GM15510 (cell line): ENCODE results near the gene CBX7.
A peak's percentile ranks its signal among the peaks of the same experiment; 100 is the strongest.

Experiments used
- POLR2A ChIP-seq: IDR thresholded peaks from 3 replicates; pipeline ENCODE4 v1.6.1; 2011; ENCODE audit warnings: borderline replicate concordance; ENCODE audit not compliant: insufficient read length; ENCODE audit errors: extremely low read depth

CBX7 gene

DNA sequence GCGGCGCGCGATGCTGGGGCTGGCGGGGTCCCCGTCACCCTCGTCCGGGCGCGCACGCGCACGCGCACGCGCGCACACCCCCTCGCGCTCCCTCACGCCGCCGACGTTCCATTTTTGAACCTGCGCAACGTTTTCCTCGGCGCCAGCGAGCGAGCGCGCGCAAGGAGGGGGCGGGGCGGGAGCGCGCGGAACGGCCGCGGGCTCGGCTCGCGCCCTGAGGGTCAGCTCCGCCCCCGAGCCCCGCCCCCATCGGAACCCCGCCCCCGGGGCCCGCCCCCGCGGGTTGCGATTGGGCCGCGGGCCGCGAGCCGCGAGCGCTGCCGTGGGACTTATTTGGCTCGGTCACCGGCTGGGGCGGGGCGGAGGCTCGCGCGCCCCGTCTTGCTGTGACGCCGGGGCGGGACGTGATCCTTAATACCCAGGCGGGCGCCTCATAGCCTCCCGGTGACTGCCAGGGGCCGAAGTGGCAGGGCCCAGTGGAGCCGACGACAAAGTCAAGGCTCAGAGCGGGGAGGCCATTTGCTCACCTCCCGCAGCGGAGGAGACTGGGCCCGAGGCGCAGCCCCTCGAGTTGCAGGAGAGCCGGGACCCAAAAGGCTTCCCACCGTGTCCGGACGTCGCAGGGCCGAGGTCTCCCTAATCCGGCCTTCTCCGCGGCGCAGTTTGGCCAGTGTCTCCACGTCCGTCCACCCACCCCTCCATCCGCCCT lies at the start of gene CBX7:
CBX7 (minus strand) TSS at position 170 of the 709 bp plus-strand sequence. CDS start 236 bp downstream, outside the sequence.
- TF ChIP-seq POLR2A: peak; percentile 53

- no peak for TF ChIP-seq POLR2A
These were observed 45.1 kb upstream of the CBX7 start for GRCh38 chr22:39197578-39197977.

GRCh38 chr22:39194098-39194497 lies 41.6 kb upstream of the CBX7 start:
- no peak for TF ChIP-seq POLR2A

DNA sequence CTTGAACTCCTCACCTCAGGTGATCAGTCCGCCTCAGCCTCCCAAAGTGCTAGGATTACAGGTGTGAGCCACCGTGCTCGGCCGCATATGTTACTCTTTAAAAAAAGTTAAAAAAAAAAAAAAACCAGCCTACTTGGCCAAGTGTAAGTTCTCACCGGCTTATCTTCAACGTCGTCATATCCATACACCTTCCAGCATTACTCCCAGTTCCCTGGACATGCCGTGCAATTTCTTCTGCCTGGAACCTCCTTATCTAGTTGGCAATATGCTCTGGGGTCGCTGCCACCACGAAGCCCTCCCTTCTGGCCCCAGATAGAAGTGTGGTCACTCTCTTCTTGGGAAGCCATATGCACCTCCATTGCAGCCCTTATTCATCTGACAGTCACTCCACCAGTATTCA lies 36.3 kb upstream of the CBX7 start:
- no peak for TF ChIP-seq POLR2A

GRCh38 chr22:39185601-39186012 lies 33.1 kb upstream of the CBX7 start:
- TF ChIP-seq POLR2A: no peak

DNA sequence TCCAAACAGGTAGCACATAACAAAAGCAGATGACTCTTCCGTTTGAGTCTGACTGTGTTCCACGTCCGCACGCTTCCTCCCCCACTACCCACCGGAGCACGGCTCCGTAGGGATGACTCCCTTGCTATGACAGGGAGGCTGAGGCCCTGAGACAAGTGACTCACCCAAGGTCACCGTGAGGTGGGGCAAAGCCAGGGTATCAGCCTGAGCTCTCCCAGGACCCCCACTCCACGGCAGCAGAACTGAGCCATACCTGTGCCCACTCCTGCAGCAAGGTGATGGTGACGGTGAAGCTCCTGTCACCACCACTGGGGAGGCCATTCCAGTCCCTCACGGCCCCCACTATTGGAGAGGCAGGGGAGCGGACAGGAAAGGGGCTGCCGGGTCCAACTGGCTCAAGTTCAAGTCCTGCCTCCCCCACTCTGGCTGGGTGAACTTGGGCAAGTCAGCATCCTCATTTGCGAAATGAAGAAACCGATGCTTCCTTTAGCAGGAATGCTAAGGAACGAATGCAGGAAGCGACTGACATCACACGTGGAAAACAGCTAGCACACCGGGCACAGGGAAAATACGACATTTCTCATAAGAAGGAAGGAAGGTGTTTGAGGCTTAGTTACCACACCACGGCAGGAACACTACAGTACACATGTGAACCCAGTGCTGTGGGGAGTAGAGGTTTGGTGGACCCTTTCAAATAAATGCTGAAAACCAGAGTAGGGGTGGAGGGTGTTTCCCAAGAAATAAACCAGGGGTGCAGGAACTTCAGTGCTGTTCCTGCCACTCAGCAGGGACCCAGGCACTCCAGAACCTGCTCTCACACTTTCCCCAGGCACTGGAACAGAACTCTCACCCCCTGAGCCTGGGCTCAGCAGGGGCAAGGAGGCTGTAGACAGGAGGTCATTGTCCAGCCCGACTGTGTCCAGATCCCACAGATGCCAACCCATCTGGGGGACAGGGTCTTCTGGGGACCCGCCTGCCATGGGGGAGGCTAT lies 32.4 kb upstream of the CBX7 start:
- no peak for TF ChIP-seq POLR2A

- no peak for TF ChIP-seq POLR2A
These were observed 31.6 kb upstream of the CBX7 start for GRCh38 chr22:39183991-39184585.

DNA sequence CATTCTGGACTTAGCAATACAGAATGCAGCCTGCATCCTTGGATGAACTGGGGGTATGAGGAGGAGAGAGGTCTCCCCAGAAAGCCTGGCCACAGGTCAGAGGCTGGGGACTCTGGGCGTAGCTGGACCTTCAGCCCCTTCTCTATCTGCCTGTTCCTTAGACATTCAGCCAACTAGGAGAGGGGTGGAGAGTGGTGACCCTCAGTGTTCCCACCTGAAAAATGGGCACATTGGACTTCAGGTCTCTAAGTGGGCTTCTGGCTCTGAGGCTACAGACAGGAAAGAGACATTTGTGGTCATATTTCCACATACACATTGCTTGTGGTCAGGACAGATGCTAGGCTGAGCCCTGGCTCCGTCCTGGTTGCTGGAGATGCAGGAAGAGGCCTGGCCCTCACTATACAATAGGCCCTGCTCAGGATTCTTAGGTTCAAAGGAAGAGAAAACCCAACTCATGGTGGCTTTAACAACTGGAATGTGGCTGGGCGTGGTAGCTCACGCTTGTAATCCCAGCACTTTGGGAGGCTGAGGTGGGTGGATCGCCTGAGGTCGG lies 30.1 kb upstream of the CBX7 start:
- no peak for TF ChIP-seq POLR2A

- TF ChIP-seq POLR2A: no peak
These were observed 29.3 kb upstream of the CBX7 start for GRCh38 chr22:39181778-39182177.

- no peak for TF ChIP-seq POLR2A
These were observed 28.9 kb upstream of the CBX7 start for GRCh38 chr22:39181356-39181755.

DNA sequence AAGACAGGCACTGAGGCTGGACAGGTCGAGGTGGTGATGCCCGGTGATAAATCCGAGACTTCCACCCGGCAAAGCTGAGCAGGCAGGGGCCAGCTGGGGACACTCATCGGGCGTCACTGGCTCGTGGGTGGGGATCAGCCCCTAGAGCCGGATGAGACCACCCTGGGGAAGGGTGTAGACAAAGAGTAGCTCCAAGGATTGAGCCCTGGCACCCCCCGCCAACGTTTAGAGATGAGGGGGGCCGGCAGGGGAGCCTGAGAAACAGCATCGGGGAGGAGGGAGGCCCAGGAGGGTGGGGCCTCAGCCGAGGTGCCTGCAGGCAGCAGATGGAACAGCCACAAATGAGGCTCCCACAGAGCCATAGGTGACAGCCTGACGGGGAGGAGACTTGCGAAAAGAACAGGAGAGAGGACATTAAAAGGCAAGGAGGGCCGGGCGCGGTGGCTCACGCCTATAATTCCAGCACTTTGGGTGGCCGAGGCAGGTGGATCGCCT lies 27.4 kb upstream of the CBX7 start:
- TF ChIP-seq POLR2A: no peak

DNA sequence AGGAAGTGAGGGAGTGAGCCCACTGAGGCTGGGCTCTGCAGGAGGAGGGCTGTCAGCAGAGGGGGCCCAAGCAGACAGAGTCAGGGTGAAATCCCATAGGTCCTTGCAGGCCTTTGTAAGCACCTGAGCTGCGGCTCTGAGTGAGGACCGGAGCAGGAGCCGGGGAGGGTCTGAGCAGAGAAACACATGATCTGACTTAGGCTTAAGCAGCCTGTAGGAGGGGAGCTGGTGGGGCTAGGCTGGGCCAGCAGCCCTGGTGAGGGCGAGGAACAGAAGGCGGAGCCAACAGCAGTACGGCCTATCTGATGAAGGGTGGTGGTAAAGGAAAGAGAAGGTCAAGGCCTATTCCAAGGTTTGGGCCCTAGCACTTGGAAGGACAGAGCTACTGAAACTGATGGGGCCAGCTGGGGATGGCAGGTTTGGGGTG lies 26.9 kb upstream of the CBX7 start:
- no peak for TF ChIP-seq POLR2A

GRCh38 chr22:39178206-39179111 lies 26.0 kb upstream of the CBX7 start:
- TF ChIP-seq POLR2A: no peak

GRCh38 chr22:39177791-39178190 lies 25.3 kb upstream of the CBX7 start:
- TF ChIP-seq POLR2A: no peak
